ENCODE measurements around the gene GMPR2. TPM values are rescaled to one million over a fixed set of nuclear protein-coding genes. Genes with fewer than 3 reads are reported as not detected.
A peak's percentile ranks its signal among the peaks of the same experiment; 100 is the strongest.

The GMPR2 gene
- total RNA-seq, 4 donors from 2014 or later: 25.4 to 49.7 (median 47.8) TPM

DNA sequence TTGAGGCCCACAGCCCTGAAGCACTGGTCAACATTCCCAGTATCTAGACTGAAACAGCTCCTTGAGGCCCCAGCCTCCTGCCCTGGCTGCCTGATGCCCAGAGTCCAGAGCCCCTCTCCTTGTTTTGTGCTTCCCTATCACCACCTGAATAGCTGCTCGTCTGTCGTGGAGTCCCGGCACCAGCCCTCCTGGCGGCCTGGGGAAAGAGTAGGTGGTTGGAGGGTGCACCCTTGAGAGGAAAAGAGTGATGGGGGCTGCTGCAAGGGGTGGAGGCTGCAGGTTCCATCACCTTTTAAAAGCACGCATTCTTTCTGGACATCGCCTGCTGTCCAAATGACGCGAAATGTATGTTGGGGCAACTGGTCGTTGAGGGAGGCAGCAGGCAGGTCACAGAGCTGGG, 35.5 kb downstream of the GMPR2 start:
- Histone ChIP-seq H3K27ac (no peak overlapping the region), H3K4me1 (peaks cover 42% of the 10 kb centered on the region), H3K36me3 (peaks cover 46% of the 10 kb centered on the region), H3K9me3 (no peaks in the 10 kb centered on the region), H3K4me3 (no peak overlapping the region), H3K27me3 (no peaks in the 10 kb centered on the region)
- TF ChIP-seq EP300 (IDR thresholded peaks at IDR 0.05) (no peak), POLR2A (IDR thresholded peaks at IDR 0.05) (no peak), POLR2AphosphoS5 (IDR thresholded peaks at IDR 0.05) (no peak)
- TF ChIP-seq, protein P1, sequence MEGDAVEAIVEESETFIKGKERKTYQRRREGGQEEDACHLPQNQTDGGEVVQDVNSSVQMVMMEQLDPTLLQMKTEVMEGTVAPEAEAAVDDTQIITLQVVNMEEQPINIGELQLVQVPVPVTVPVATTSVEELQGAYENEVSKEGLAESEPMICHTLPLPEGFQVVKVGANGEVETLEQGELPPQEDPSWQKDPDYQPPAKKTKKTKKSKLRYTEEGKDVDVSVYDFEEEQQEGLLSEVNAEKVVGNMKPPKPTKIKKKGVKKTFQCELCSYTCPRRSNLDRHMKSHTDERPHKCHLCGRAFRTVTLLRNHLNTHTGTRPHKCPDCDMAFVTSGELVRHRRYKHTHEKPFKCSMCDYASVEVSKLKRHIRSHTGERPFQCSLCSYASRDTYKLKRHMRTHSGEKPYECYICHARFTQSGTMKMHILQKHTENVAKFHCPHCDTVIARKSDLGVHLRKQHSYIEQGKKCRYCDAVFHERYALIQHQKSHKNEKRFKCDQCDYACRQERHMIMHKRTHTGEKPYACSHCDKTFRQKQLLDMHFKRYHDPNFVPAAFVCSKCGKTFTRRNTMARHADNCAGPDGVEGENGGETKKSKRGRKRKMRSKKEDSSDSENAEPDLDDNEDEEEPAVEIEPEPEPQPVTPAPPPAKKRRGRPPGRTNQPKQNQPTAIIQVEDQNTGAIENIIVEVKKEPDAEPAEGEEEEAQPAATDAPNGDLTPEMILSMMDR (IDR thresholded peaks at IDR 0.05): no peak
- DNase-seq (ENCODE audit: low spot score in 2 of 2): no peak
- WGBS: 91% methylated on average over 9 of the region's 9 CpGs

DNA sequence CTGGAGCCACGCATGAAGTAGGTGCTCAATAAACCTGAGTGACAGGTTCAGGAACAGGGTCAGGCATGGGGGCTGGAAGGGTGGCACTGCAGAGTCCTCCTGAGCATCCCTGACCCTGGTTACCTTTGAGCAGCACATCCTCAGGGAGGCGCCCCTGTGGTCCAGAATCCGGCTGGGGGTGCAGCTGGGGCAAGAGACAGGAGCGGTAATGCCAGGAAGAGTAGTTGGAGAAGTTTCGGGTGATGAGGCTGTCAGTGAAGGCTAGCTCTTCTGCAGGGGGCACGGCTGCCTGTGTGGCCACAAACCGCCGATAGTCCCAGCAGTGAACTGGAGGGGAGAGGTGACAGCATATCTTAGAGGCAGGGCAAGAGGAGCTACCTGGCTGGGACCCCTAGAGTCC, 36.6 kb downstream of the GMPR2 start:
- H3K9me3 ChIP-seq: no peaks in the 10 kb centered on the region
- no peak for DNase-seq (ENCODE audit: low spot score in 2 of 2)
- TF ChIP-seq, protein P1 (IDR thresholded peaks at IDR 0.05): no peak
- TF ChIP-seq POLR2AphosphoS5 (IDR thresholded peaks at IDR 0.05): no peak
- no peak for TF ChIP-seq EP300 (IDR thresholded peaks at IDR 0.05)
- TF ChIP-seq POLR2A (IDR thresholded peaks at IDR 0.05): no peak
- peaks cover 41% of the 10 kb centered on the region for H3K4me1 ChIP-seq
- no peak overlapping the region for H3K4me3 ChIP-seq
- H3K27ac ChIP-seq: no peak overlapping the region
- peaks cover 46% of the 10 kb centered on the region for H3K36me3 ChIP-seq
- no peaks in the 10 kb centered on the region for H3K27me3 ChIP-seq
- WGBS: 95% methylated on average over 8 of the region's 8 CpGs

DNA sequence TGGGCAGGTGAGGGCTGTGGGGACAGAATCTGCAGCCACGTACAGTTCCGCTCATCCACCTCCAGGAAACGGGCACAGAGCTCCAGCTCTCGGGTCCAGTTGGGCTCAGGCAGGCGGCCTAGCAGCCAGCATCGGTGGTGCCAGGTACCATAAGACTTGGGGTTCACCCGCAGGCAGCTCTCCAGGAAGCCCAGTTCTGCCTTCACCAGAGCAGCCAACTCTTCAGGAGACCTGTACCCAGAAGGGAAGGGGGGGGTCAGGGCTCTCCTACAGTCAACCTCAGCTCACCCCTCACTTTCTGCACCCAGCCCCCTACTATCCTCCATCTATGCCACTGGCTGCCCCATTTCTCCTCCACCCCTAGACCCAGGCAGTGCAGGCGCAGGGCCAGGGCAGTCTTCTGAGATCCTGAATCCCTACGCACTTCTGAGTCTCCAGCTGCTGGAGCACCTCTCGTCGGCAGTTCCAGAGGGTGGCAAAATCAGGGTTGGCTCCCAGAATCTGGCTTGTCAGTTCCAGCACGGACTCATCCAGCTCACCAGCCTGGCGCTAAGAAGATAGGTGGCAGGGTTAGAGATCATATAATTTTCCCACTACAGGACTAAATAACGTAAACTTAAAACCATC, 37.3 kb downstream of the GMPR2 start:
- H3K36me3 ChIP-seq: peaks cover 45% of the 10 kb centered on the region
- no peaks in the 10 kb centered on the region for H3K9me3 ChIP-seq
- no peak overlapping the region for H3K4me3 ChIP-seq
- H3K4me1 ChIP-seq: peaks cover 35% of the 10 kb centered on the region
- no peaks in the 10 kb centered on the region for H3K27me3 ChIP-seq
- H3K27ac ChIP-seq: no peak overlapping the region
- no peak for DNase-seq (ENCODE audit: low spot score in 2 of 2)
- WGBS: 97% methylated on average over 12 of the region's 14 CpGs
- TF ChIP-seq POLR2AphosphoS5 (IDR thresholded peaks at IDR 0.05): no peak
- no peak for TF ChIP-seq EP300 (IDR thresholded peaks at IDR 0.05)
- TF ChIP-seq, protein P1 (IDR thresholded peaks at IDR 0.05): no peak
- no peak for TF ChIP-seq POLR2A (IDR thresholded peaks at IDR 0.05)

DNA sequence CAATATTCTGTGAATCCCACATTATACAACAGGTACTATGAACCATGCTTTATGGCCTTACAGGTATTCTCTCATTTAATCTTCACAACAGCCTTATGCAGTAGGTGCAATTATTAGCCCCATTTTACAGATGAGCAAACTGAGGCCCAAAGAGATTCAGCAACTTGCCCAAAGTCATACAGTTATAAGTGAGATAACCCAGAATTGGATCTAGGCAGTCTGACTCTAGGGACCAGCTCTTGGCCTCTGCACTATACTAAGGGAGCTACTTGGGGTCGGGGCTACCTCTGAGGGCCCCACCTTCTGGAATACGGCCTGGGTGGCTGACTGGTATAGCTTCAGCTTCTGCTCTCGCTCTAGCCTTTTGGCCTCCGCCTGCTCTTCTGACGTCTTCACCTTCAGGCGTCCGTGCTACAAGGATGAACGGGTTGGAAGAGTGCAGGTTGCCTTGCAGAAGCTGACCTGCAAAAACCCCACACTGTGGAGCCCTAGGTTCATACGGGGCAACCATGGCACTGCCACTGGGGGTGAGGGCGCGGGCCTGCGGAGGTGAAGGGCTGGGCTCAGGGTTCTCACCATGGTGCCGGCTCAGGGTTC, 37.9 kb downstream of the GMPR2 start:
- no peaks in the 10 kb centered on the region for H3K9me3 ChIP-seq
- TF ChIP-seq, protein P1 (IDR thresholded peaks at IDR 0.05): no peak
- no peak for TF ChIP-seq EP300 (IDR thresholded peaks at IDR 0.05)
- no peak for TF ChIP-seq POLR2A (IDR thresholded peaks at IDR 0.05)
- TF ChIP-seq POLR2AphosphoS5 (IDR thresholded peaks at IDR 0.05): no peak
- WGBS: 24% methylated on average over 7 of the region's 13 CpGs
- peaks cover 39% of the 10 kb centered on the region for H3K36me3 ChIP-seq
- H3K4me3 ChIP-seq: peak overlapping the region; percentile 66
- peak overlapping the region; percentile 94 for H3K27ac ChIP-seq
- H3K4me1 ChIP-seq: peaks cover 33% of the 10 kb centered on the region
- H3K27me3 ChIP-seq: no peaks in the 10 kb centered on the region
- DNase-seq (ENCODE audit: low spot score in 2 of 2): no peak

DNA sequence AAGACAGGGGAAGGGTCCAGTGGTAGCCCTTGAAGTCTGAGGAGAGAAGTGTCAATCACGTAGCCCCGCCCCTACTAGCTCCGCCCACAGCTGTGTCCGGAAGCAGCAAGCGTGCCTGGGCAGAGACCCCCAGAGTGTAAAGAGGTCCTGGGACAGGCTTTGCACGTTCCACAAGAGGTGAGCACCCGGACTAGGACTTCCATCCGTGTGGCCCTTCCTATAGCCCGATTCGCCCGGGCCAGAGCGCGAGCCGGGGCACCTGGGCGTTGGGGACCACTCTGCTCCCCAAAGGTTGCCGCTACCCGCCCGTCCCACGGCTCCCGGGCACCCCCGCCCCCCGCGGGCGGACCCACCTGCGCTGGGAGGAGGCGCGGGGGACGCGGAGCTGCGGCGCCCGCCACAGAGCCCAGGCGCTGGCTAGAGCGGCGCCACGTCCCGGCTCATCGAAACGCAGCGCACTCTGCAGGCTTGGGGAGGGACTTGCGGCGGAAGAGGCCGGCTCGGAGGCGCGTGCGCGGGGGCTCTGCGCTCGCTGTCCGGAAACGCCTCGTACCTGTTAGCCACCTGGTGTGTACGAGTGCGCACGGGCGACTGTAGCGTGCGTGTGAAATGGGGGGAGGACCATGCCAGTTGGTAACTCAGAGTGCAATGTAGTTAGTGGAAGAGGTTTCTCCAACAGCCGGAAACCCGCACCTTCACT, 38.6 kb downstream of the GMPR2 start, which contains the start of gene RABGGTA:
TSS of gene RABGGTA (minus strand) at position 464 of the 700 bp plus-strand sequence. CDS start 482 bp downstream, outside the sequence.
- peaks cover 34% of the 10 kb centered on the region for H3K36me3 ChIP-seq
- no peaks in the 10 kb centered on the region for H3K9me3 ChIP-seq
- H3K27me3 ChIP-seq: no peaks in the 10 kb centered on the region
- H3K27ac ChIP-seq: peak within 1 kb of the TSS; percentile 94
- peak within 1 kb of the TSS; percentile 66 for H3K4me3 ChIP-seq
- H3K4me1 ChIP-seq: peaks cover 33% of the 10 kb centered on the region
- DNase-seq (ENCODE audit: low spot score in 2 of 2): peak; percentile 88 to 89
- TF ChIP-seq POLR2AphosphoS5 (IDR thresholded peaks at IDR 0.05): peak in 2 of 3 donors; percentile 18 to 60
- no peak for TF ChIP-seq EP300 (IDR thresholded peaks at IDR 0.05)
- TF ChIP-seq, protein P1 (IDR thresholded peaks at IDR 0.05): peak in 1 of 2 donors; percentile 81
- TF ChIP-seq POLR2A (IDR thresholded peaks at IDR 0.05): peak; percentile 45 to 52
- WGBS: 3% methylated on average over 10 of the region's 61 CpGs

Measured in suprapubic skin (tissue), 4 donors.